Activated gamma-delta T cell treated with anti-CD3 and anti-CD28 coated beads, Interleukin-2, amount 50 U/mL, for 16 hours (primary cell): ENCODE data around the gene RNF13.

Source experiments
- DNase-seq: peaks from one replicate; pipeline ENCODE4 v3.0.0-alpha.2; 2020; ENCODE audit warnings: low read depth

RNF13 gene, protein sequence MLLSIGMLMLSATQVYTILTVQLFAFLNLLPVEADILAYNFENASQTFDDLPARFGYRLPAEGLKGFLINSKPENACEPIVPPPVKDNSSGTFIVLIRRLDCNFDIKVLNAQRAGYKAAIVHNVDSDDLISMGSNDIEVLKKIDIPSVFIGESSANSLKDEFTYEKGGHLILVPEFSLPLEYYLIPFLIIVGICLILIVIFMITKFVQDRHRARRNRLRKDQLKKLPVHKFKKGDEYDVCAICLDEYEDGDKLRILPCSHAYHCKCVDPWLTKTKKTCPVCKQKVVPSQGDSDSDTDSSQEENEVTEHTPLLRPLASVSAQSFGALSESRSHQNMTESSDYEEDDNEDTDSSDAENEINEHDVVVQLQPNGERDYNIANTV

DNA sequence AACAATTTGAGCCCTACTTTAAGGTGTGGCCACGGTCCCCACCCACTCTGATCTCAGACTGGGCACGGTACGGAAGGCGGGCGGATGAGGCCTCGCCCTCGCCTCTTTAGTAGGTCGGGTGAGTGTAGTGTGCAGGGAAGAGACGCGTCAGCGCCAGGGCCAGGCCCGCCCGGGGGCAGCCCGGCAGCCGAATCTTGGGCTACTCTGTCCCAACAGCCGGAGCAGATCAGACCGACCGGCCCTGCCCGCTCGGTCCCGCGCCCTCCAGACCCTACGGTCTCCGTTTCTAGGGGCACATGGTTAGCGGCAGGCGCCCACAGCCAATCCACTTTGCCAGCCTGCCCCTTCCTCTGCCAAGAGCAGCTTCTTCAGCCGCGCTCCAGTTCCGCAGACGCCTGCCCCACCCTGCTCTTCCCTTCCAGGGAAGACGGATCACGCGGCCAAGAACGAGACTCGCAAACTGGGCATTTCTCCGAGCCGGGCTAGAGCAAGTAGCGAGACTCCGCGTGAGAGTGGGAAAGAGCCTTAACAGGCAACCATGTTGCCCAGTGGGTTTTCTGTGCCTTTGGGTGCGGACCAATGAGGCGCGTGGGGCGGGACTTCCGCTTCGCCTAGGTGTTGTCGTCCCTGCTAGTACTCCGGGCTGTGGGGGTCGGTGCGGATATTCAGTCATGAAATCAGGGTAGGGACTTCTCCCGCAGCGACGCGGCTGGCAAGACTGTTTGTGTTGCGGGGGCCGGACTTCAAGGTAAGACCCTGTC, at the start of gene RNF13:
Gene RNF13, plus strand, starts transcription at position 610 of the 761 bp plus-strand sequence. CDS start 32,812 bp downstream, outside the sequence.
- DNase-seq: peak; percentile 91

DNA sequence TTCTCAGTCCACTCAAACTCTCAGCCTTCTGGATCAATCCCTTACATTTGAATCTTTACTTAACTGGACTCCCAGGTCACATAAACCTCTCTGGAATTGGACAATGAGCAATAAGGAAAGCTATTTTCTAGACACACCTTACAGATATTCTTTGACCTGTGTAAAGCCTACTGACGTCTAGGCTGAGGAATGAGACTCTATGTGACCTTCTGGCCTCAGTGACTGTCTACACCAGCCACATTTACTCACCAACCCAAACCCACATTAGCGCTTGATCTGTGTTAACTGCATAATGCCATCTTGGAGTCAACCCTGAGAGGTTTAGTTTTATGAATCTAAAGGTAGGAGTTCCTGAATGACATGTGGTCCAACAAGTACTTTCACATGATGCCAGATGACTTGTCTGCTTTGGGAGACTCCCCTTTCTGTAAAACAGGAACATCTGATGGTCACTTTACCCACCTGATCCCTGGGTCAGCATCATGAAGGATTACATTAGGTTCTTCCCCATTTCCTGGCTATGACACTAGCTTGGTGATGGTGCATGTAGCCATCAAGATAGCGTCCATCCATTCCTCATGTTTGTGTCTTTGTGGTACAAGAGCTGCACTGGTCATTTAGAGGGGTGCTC, 49.3 kb upstream of the RNF13 start:
- no peak for DNase-seq

DNA sequence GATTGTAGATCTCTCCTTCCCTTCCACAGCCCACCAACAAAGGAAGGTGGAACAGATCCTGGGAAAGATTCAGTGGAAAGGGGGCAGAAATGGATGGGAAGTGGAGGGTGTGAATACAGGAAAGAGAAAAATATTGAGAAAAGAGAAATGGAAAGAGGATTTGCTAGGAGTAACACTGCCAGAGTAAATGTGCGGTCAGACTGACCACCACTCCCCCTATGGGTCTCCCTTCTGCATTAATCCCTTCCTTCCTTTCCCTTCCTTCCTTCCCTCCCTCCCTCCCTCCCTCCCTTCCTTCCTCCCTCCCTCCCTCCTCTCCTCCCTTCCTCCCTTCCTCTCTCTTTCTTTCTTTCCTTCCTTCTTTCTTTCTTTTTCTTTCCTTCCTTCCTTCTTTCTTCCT, 48.7 kb upstream of the RNF13 start:
- no peak for DNase-seq

DNA sequence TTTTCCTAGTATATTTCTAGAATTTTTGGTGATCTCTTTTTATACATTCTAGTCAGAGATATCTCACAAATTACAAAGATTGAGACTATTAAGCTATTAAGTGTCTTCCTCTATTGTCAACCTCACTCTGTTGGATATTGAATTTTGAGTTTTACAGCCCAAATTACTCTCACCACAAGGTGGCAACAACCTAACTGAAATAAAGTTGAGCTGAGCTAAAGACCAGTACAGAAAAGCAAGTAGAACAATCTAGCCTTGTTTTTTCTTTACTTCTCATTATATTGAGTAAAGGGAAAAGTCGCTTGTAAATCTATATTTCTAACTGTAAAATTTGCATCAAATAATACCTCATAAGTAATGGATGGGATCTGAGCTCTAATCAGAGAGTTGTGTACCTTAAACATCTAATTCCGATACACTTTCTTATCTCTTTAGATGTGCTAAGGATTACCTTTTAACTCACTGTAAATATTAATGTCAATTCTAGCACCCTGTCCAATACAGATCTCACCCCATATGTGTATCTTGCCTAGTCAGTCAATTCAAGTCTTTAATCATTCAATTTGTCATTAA, 47.2 kb upstream of the RNF13 start:
- DNase-seq: no peak

DNA sequence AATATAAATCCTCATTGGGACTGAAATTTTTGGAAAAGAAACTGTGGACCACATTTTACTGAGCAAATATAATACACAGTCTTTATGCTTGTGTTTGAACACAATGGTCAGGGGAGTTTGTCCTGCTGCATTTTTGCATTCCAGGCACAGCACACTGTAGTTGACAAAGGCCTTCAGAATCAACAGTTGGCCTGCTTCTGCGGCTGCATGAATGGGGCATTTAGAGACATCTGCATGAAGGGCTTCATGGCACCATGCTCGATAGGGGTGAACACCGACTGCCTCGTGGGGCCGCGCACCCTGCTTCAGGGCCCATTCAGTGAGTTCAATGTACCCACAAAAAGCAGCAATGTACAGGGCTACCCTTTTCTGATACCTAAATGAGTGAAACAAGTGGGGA, 45.3 kb upstream of the RNF13 start:
- DNase-seq: no peak

DNA sequence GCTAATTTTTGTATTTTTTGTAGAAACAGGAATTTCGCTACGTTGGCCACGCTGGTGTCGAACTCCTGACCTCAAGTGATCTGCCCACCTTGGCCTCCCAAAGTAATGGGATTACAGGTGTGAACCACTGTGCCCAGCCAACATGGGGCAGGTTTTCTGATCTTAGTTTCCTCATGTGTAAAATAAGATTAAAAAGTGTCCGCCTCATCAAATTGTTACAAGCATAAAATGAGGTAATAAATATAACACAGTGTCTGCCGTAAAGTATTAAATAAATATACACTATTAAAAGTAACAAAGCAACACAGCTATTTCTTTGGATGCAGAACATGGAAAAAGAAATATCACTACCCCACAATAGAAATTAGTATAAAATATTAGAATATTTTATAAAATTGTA, 44.3 kb upstream of the RNF13 start:
- DNase-seq: no peak

DNA sequence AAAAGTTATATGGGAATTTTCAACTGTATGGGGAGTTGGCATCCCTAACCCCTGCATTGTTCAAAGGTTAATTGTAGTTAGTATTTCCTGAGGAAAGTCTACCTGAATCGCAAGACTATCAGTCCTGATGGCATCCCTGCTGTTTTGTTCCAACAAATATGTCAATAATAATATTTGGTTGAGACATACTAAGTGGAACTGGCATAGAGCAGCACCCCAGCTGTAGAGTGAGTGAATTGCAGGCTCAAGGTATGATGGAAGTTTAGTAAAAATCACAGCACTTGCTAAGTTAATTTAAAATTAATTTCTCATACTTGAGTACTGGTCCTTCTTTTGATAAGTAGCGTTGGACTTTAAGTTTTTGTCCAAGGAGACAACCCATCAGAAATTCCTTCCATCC, 42.8 kb upstream of the RNF13 start:
- no peak for DNase-seq

DNA sequence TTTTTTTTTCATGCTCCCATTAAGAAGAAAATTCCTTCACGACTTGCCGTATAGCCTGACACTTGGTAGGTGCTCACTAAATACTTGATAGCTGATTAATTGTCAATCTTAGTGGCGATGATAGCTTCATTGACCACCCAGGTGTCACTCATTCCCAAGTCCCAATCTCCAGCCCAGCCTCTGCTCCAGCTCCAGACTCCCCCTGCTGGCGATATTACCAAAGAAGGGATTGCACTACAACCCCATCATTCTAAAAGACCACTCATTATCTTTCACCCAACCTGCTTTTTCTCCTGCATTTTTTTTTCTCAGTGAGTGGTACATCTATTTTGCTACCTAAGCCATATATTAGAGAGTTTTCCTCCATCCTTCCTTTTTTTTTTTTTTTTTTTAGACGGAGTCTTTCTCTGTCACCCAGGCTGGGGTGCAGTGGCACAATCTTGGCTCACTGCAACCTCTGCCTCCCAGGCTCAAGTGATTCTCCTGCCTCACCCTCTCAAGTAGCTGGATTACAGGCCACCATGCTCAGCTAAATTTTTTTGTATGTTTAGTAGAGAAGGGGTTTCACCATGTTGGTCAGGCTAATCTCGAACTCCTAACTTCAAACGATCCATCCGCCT, 41.3 kb upstream of the RNF13 start:
- DNase-seq: peak; percentile 8

DNA sequence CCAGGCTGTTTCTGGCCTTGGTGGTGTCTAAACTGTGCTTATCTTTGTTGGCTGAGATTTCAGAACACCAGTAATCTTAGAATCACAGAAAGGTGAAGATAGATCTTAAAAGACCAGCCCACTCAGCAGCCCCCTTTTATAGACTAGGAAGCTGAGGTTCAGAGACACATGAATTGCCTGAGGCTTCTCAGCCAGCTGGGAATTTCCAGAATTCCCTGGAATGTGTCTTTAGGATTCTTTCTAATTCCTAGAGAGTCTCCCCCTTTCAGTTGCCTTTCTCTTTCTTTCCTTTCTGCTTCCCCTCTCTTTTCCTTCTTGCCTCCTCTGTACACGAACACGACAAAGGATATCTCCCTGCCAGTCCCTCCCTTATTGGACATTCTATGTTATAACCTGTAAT, 40.2 kb upstream of the RNF13 start:
- no peak for DNase-seq

DNA sequence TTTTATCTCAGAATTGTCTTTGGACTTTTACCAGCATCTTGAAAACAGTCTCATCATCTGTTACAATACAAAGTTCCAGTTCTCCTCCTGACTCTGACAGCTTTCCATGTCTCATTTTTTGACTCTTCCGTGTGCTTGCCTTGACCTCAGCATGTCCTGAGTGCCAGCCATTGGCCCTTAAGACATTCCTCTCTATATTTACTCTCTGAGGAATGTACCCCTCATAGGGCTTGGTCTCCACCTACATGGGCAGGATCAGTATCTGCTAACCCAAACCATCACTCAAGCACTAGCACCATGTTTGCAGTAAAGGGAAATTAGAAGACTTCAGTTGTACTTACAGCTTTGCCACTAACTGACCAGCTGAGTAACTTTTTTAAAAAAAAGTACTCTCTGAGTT, 36.8 kb upstream of the RNF13 start:
- no peak for DNase-seq

DNA sequence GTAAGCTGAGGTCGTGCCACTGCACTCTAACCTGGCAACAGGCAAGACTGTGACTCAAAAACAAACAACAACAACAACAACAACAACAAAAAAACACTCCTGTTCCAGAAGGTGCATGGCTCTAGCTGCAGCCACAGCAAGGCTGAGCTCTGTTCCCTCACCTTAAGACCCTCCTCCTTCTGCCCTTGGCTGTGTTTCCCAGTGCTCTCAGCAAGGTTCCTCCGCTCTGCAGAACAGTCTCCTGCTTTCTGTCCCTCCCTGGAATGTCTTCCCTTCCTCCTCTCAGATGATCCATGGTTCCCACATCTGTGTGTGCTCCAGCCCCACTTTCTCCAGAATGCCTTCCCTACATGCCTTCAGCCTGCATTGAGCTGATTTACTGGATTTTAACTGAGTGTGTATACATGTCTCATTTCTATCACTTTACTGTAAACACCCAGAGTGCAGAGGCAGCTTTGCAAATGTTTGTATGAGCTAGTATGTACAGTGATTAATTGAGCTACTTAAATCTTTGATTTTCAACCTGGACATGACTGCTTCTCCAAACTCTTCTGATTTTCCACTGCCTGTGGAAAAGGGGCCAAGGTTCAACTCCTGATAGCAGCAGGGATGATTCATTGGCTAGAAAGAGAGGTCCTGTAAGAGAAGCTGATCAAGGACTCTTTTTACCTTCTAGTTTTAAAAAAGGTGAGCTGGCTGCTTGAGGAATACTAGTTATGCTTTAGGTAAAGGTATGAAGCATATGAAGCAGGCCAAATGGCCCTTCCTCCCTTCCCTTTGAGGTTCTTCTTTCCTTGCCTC, 35.4 kb upstream of the RNF13 start:
- DNase-seq: no peak

DNA sequence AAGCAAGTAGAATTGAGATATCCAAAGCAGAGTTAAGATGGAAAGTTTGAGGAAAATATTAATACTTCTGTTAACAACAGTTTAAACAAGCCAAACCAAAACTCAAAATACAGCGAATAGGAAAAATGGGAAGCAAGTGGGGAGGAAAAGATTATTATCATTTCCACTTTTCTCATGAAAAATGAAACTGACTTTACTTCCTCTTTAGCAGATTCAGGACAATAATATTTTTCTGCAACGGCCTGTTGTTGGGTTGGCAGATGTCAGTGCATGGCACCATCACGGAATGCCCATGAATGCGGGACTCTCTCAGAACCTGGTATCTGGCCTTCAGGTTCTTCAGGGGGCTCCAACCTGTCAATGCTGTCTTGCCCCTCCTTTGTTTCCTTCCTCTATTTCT, 31.8 kb upstream of the RNF13 start:
- no peak for DNase-seq

DNA sequence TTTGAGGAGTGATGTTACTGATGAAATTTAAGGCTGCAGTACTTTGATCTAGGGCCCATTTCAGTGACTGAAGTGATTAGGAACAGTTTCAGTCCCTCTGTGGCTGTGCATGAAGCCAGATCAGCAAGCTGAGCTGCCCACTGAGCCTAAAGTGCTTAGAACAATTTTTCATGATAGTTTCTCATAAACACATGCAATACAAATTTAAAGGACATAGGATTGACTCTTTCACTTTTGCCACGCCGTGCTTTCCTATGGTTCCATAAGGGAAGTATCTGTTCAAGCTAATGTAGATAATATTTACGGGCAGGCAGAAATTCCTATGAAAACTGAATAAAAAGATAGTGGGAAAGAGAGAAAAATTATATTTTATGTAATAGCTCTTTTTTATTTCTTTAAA, 31.3 kb upstream of the RNF13 start:
- no peak for DNase-seq

DNA sequence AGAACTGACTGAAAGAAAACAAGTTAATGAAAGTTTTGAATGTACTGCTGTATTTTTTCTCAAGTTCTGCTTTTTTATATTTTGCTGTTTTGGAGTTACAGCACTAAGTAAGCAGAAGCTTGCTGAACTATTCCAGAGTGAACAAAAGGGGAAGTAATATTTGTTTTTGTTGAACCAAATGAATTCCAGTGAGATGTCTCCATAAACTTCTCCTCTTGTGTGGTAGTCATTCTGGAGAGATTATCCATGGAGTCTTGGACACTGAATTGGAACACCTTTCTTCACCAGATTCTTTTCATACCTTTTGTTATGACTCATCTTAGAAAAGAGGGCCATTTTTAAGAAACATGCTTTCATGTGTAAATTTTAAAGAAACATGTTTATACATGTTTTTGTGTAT, 29.4 kb upstream of the RNF13 start:
- DNase-seq: no peak

DNA sequence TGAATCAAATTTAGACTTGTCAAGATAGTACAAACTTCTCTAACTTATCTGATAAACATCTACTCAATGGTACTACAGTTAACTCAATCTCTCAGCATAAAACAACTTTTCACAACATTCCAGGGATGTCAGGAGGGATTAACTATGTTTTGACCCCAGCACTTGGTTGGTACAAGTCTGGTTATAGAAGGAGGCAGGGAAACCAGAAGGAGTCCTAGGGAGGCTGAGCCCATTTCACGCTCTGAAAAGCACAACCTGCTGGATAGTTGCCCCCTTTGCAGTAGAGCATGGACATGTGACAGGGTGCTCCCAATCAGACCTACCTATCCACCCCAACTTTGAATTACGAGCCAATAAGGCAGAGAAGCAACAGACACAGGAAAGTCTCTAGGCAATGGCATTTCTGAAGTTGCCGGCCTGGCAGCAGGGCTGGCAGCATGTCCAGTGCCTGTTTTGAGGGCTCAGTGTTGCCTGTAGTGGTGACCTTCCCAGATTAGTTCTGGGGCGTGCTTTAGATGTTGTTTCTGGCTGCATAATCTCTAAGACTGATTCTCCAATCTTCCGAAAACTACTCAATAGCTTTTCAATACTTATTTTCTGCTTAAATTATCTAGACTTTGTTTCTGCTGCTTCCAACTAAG, 28.8 kb upstream of the RNF13 start:
- no peak for DNase-seq

DNA sequence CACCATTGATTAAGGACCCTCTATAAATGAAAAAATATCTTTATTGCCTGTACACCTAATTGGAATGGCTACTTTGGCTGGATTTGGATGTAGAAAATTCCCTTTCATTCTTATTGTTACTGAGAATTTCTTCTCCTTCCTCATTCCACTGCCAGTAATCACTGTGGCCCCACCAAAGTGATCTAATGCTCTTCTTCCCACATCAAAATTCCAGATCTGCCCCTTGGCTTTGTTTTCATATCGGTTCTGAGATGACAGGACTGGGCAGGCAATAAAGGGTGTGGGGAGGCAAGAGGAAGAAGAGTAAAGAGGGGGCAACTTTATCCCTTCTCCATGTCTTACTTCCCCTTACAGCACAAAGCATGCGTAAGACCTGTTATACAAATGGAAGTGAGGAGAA, 22.7 kb upstream of the RNF13 start:
- DNase-seq: no peak

DNA sequence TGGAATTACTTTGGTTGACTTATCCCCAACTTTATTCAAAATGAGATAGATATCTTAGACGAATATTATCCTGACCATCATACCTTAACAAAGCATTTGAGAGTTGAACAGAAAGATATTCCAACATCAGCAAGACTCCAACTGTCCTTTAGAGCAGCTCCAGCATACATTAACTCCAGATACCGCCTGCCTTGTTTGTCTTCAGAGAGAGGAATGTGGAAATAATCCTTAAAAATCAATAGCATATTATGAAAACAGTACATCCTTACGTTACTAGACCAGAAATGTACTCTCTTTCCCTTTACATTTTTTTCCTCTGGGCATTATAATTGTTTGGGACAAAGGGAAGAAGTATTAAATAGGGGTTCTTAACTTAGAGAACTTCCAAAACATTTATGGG, 22.3 kb upstream of the RNF13 start:
- DNase-seq: no peak

DNA sequence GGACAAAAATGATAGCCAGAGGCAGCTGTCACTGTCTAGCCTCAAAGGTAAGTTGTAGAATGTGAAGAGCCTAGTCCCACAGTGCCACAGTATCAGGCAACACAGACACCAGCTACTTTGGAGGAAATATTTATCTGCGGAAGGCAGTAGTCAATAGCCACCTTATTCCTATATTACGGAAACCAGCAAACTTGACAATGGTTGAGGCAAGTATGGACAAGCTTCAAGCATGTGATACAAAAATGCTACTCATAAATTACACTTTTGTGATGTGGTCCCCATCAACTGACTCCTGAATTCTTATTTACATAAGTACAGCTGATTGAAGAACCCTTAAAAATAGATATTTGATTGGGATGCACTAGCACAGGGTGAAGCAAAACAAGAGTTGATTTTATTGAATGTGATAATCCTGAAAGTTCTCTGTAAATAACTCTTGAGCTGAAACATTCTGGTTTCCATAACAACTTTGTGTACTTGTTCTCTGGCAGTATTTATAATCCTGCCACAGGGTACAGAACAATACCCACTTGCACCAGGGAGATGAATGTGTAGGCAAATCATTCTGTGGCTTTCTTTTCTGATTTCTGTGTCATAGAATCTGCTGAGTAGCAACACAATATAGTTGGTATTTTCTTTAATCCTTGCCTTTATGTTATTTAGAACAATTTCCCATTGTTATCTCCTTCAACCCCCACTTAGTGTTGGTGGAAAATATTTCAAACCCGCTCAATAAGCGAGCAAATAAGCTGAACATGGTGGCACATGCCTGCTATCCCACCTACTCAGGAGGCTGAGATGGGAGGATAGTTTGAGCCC, 20.4 kb upstream of the RNF13 start, which contains the start of gene ANKUB1:
Gene ANKUB1, minus strand, starts transcription at position 103 of the 819 bp plus-strand sequence. CDS start 188 bp downstream, outside the sequence.
- DNase-seq: no peak

DNA sequence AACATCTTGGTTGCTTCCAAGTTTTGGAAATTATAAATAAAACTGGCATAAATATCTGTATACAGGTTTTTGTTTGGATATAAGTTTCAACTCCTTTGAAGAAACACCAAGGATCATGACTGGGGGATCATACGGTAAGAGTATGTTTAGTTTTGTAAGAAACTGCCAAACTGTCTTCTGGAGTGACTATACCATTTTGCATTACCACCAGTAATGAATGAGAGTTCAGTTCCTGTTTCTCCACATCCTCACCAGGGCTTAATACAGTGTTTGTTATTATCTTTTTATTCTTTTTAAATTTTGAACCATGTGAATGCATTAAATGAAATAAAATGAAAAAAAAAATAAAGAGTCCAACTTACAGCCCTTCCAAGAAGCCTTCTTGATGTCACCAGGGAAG, 17.0 kb upstream of the RNF13 start:
- no peak for DNase-seq

DNA sequence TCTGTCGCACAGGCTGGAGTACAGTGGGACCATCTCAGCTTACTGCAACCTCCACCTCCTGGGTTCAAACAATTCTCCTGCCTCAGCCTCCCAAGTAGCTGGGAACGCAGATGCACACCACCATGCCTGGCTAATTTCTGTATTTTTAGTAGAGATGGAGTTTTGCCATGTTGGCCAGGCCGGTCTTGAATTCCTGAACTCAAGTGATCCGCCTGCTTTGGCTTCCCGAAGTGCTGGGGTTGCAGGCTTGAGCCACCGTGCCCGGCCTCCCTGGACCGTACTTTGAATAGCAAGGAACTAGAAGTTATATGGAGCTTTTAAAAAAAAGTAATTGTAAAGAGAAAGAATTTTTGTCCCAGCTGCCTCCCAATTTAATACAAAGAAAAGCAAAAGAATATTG, 12.3 kb upstream of the RNF13 start:
- no peak for DNase-seq
